ENCODE data around the gene ARHGEF37.

Gene ARHGEF37

GRCh38 chr5:149643781-149644180 lies 62.5 kb downstream of the ARHGEF37 start:
- in situ Hi-C loops (cut with MboI; ENCODE audit: low sequenced_read_pairs): loop anchor here (25.0 kb wide), 2 partner anchors 194 to 344 kb away; no protein-coding TSS in a partner anchor

DNA sequence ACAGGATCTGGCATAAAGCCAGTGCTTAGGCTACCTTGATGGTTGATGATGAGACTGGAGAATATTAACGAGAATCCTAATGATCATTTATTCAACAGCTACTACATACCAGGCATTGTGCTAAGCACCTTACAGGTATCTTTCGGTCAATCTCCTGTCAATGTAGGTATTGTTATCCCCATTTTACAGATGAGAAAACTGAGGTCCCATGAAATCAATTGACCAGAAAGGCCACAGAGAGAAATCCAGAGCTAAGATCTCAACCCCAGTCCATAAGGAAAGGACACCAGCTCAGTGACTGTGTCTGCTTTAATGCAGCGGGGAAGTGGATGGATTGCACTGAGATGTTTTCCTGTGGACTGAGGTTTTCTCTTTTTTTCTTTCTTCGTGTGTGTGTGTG lies 63.3 kb downstream of the ARHGEF37 start:
- in situ Hi-C loops (cut with MboI; ENCODE audit: low sequenced_read_pairs): loop anchor here (25.0 kb wide), 2 partner anchors 193 to 343 kb away; no protein-coding TSS in a partner anchor

DNA sequence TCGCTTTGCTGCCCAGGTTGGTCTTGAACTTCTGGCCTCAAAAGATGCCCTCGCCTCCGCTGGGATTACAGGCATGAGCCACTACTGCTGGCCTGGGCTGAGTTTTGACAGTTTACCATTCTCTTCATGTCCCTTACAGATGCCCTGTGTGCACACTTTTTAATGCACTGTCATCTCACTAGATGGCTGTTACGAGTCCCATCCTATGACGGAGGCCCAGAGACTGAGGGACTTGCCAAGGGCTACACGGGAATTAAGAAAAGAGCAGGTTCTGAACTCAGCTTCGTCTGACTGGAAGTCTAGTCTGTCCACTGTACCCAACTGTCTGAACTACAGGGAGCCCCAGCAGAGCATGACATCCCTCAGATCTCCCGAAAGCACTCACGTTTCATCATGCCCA lies 63.9 kb downstream of the ARHGEF37 start:
- in situ Hi-C loops (cut with MboI; ENCODE audit: low sequenced_read_pairs): loop anchor here (25.0 kb wide), 2 partner anchors 192 to 342 kb away; no protein-coding TSS in a partner anchor

DNA sequence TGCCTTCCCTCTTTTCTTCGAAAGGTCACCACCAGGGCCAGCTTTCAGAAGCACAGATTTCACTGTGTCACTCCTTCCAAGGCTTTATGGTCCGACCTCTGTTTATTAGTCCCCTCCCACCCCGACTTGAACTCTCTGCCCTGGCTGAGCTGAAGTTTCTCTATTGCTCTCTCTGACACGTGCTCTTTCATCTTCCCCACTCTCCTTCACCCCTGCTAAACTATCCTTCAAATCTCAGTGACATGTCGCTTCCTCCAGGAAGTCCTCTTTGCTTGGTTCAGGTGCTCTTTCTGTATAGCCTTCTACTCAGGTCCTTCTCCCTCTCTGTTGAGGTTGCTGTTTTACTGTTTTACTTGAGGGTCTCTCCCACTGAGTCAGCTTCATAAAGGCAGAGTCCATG lies 64.4 kb downstream of the ARHGEF37 start:
- in situ Hi-C loops (cut with MboI; ENCODE audit: low sequenced_read_pairs): loop anchor here (25.0 kb wide), 2 partner anchors 192 to 342 kb away; no protein-coding TSS in a partner anchor

- in situ Hi-C loops (cut with MboI; ENCODE audit: low sequenced_read_pairs): loop anchor here (25.0 kb wide), 2 partner anchors 191 to 341 kb away; no protein-coding TSS in a partner anchor
Measured at GRCh38 chr5:149646564-149646963, 65.3 kb downstream of the ARHGEF37 start.

DNA sequence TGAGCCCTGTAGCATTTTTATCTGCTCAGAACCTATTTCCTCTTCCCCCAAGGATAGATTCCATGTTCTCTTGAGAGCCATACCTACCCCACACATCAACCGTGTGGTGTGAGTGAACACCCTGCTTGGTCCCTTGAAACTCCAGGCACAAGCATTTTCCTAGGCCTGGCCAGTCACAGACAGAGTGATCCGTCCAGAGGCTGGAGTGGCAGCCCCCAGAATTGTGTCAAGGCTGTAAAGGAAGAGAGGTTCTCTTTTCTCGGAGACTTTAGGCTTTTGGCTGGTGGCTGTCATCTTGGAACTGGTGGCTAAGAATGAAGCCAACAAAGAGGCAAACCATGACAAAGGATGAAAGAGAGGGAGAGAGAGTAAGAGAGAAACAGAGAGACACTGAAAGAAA lies 66.0 kb downstream of the ARHGEF37 start:
- in situ Hi-C loops (cut with MboI; ENCODE audit: low sequenced_read_pairs): loop anchor here (25.0 kb wide), 2 partner anchors 190 to 340 kb away; no protein-coding TSS in a partner anchor

DNA sequence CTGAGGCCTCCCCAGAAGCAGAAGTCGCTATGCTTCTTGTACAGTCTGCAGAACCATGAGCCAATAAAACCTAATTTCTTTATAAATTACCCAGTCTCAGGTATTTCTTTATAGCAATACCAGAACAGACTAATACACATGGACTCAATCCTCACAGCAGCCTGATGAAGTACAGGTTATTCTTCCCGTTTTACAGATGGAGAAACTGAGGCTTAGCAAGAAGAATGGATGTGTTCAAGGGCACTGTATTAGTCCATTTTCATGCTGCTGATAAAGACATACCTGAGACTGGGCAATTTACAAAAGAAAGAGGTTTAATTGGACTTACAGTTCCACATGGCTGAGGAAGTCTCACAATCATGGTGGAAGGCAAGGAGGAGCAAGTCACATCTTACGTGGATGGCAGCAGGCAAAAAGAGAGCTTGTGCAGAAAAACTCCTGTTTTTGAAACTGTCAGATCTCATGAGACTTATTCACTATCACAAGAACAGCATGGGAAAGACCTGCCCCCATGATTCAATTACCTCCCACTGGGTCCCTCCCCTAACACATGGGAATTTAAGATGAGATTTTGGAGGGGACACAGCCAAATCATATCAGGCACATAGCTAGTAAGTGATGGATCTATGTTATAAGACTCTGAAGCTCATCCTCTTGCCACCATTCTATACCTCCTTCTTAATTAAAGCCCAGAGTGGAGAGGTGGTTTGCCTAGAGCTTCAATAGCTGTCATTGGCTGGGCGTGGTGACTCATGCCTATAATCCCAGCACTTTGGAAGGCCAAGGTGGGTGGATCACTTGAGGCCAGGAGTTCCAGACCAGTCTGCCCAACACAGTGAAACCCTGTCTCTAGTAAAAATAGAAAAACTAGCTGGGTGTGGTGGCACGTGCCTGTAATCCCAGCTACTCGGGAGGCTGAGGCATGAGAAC lies 67.4 kb downstream of the ARHGEF37 start:
- in situ Hi-C loops (cut with MboI; ENCODE audit: low sequenced_read_pairs): loop anchor here (25.0 kb wide), 2 partner anchors 189 to 339 kb away; no protein-coding TSS in a partner anchor

GRCh38 chr5:149649730-149650129 lies 68.4 kb downstream of the ARHGEF37 start:
- in situ Hi-C loops (cut with MboI; ENCODE audit: low sequenced_read_pairs): loop anchor here (25.0 kb wide), 2 partner anchors 188 to 338 kb away; no protein-coding TSS in a partner anchor

DNA sequence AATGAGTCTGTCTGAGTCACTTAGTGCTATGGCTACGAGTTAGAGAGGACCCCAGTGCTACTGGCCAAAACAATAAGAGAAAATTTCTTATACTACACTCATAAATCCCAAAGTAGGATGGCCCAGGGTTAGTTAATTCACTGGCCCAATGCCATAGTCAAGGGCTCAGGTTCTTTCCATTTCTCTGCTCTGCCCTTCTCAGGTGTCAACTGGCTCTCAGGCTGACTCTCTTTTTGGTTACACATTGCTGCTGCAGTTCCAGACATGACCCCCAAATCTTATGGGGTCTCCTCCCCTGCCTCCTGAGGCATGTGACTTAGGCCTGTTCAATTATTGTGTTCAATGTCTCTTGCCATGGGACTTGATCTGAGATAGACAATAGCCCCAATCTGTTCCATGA lies 70.4 kb downstream of the ARHGEF37 start:
- in situ Hi-C loops (cut with MboI; ENCODE audit: low sequenced_read_pairs): no loop called here

DNA sequence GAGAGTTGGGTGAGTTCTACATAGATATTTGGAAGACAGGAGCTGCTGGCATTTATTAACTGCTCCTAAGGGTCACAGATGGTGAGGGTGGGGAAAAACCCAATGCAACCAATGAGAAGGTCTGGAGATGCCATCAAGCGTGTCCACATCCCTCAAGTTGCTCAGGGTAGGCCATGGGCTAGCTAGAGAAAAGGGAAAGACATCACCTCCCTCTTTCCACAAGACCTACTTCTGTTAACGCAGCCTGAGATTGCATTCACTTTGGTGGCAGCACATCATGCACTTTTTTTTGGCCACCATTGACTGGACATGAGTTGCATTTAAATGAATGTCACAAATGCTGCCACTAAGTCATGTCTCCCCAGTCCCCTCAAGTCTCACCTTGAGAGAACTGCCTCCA lies 71.4 kb downstream of the ARHGEF37 start:
- in situ Hi-C loops (cut with MboI; ENCODE audit: low sequenced_read_pairs): no loop called here

DNA sequence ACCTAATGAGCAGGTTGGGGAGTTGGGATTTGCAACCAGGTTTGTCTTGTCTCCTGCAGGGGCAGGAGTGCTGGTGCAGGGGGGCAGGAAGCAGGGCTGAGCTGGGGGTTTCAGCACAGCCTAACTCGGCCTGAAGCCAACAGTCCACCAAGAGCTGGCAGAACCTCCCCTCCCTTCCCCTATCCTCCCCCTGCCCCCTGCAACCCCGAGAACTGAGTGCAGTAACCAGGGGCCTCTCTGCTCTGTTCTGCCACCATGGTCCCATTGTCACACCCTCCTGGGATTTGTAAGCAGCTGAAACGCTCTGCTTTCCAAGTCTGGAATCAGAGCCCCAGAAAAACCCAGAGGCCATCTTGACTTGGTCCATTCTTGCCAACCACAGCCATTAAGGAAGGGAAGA lies 72.9 kb downstream of the ARHGEF37 start:
- in situ Hi-C loops (cut with MboI; ENCODE audit: low sequenced_read_pairs): no loop called here

DNA sequence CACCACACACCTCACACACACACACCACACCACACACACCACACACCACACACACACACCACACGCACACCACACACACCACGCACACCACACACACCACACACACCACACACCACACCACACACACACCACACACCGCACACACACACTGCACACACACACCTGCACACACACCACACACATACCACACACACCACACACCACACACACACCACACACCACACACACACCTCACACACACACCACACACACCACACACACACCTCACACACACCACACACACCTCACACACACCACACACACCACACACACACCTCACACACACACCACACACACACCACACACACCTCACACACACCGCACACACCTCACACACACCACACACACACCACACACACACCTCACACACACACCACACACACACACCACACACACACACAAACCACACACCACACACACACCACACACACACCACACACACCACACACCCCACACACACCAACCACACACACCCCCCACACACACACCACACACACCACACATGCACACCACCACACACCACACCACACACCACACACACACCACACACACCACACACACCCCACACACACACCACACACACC lies 73.7 kb downstream of the ARHGEF37 start:
- in situ Hi-C loops (cut with MboI; ENCODE audit: low sequenced_read_pairs): no loop called here

DNA sequence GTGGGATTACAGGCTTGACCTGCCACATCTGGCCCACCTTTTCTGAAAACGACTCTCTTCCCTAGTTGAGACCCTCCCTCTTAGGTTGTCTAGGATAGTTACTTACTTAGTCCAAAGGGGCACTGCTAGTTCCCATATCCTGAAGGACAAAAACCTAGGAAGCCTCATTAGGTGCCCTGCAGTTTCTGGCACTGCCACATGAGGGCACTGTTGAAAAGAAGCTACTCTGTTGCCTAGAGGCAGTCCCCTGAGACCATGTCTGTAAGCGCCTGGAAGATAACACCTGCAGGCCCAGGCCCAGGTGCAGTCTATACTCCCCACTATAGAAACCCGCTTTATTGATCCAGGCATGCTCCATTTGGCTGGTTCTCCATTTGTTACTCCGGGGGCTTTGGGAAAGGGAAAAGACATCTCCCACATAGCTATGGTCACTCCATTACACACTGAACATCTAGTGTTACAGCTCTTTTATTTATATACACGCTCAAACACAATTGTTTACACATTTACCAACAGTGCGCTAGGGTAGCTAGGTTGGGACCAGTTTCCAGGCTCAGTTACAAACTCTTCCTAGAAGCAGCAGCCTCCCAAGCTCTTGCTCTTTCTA lies 75.4 kb downstream of the ARHGEF37 start:
- in situ Hi-C loops (cut with MboI; ENCODE audit: low sequenced_read_pairs): no loop called here

DNA sequence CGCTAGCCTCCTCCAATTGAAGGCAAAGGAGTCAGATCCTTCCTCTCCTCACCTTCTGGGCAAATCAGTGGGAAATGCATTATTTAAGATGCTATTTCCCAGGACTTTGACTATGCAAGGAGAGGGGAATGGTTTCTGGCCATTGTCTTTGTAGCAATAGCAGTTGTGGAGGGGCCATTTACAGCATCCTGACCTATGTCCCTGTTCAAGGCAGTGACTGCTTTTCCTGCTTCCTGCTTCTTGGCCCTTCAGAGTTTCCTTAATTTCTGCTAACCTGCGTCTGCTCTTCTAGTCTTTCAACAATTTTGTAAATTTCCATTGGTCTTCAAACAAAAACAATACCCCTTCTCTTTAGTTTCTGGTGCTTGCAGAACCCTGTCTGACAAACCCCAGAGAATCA lies 76.0 kb downstream of the ARHGEF37 start:
- in situ Hi-C loops (cut with MboI; ENCODE audit: low sequenced_read_pairs): no loop called here

- in situ Hi-C loops (cut with MboI; ENCODE audit: low sequenced_read_pairs): no loop called here
Measured at GRCh38 chr5:149658299-149658698, 77.0 kb downstream of the ARHGEF37 start.

- in situ Hi-C loops (cut with MboI; ENCODE audit: low sequenced_read_pairs): no loop called here
Measured at GRCh38 chr5:149664083-149664482, 82.8 kb downstream of the ARHGEF37 start.

DNA sequence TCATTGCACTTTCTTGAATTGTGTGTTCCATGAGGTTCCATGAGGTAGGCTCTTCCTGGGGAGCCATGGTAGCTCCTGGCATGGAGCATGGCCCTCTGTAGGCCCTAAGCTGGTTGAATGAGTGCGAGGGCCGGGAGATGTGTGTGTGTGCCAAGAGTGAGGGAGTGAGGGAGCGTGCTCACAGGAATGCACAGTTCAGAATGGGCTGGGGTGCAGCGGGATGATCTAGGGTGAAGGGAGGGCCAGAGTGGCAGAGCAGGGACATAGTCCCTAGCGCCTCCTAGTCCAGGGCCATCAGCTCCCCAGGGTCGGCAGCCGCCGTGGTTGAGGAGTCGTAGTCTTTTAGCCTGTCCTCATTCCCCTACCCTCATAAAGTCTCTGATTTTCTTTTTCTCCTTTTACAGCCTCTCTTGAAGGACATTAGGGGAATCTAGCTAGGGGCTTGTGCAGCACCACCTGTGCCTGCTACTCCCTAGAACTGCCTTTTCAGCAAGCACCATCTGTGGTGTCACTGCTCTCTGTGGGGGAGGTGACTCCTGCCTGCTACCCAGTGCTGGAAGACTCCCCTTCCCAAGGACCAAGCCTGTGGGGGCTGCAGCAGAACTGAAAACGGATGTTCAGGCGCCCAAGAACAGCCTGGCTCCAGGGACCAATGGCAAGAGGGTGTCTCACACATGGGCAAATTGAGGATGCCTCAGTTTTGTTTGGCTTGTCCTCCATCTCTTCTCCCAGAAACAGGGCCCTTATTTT lies 83.5 kb downstream of the ARHGEF37 start:
- in situ Hi-C loops (cut with MboI; ENCODE audit: low sequenced_read_pairs): no loop called here

GRCh38 chr5:149665416-149666175 lies 84.3 kb downstream of the ARHGEF37 start:
- in situ Hi-C loops (cut with MboI; ENCODE audit: low sequenced_read_pairs): no loop called here

DNA sequence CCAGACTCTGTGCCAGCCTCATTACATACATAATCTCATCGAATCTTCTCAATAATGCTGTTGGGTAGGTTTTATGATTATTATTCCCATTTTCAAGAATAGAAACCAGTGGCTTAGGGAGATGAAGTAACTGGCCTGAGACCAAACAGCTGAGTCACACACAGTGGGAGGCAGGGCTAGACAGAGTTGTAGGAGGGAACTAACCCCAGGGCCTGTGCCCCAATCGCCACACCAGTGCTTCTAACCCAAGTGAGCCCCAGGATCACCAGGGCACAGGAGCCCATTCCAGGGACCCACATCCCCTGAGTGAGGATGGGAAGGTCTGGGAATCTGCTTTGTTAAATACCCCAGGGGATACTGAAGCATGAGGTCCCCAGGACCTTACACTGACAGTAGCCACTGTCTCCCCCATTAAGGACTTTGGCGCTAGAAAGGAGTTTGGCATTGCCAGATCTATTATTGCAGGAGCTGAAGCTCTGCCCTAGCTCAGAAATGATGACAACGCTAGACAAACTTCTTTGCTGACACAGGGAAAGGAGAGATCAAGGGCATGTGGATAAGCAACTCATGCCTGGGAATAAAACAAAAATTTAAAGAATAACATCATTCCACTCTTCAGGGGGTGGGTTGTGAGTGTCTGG lies 85.0 kb downstream of the ARHGEF37 start:
- in situ Hi-C loops (cut with MboI; ENCODE audit: low sequenced_read_pairs): no loop called here
